Measurements from ENCODE around the gene CDC42.
"Not testable (repeated sequence)": the region's sequence is repeated elsewhere in the genome, so short reads cannot be mapped to it uniquely, and the experiment has no call there.

CDC42 gene

GRCh38 chr1:22074803-22075202, 22.3 kb downstream of the CDC42 start:
- Mint-ChIP-seq H3K4me3 (no peak overlapping the region), H3K4me1 (ENCODE audit: low read depth) (peaks cover 50% of the 10 kb centered on the region), H3K27me3 (ENCODE audit: low read depth) (no peaks in the 10 kb centered on the region), H3K27ac (peak overlapping the region; percentile 24), H3K9me3 (no peaks in the 10 kb centered on the region), H3K36me3 (ENCODE audit: low read depth) (peaks cover 57% of the 10 kb centered on the region)
- no peak for DNase-seq (ENCODE audit: low spot score)

GRCh38 chr1:22075718-22076117, 23.2 kb downstream of the CDC42 start:
- Mint-ChIP-seq H3K27ac (peak overlapping the region; percentile 37), H3K27me3 (ENCODE audit: low read depth) (no peaks in the 10 kb centered on the region), H3K4me1 (ENCODE audit: low read depth) (peaks cover 49% of the 10 kb centered on the region), H3K4me3 (no peak overlapping the region), H3K36me3 (ENCODE audit: low read depth) (peaks cover 56% of the 10 kb centered on the region), H3K9me3 (no peaks in the 10 kb centered on the region)
- no peak for DNase-seq (ENCODE audit: low spot score)

GRCh38 chr1:22076346-22076745, 23.8 kb downstream of the CDC42 start:
- Mint-ChIP-seq H3K27ac (peak overlapping the region; percentile 48), H3K4me1 (ENCODE audit: low read depth) (peaks cover 49% of the 10 kb centered on the region), H3K36me3 (ENCODE audit: low read depth) (peaks cover 58% of the 10 kb centered on the region), H3K27me3 (ENCODE audit: low read depth) (no peaks in the 10 kb centered on the region), H3K4me3 (no peak overlapping the region), H3K9me3 (no peaks in the 10 kb centered on the region)
- no peak for DNase-seq (ENCODE audit: low spot score)

- no peak for DNase-seq (ENCODE audit: low spot score)
- peaks cover 50% of the 10 kb centered on the region for H3K4me1 Mint-ChIP-seq (ENCODE audit: low read depth)
- no peaks in the 10 kb centered on the region for H3K9me3 Mint-ChIP-seq
- peak overlapping the region; percentile 46 for H3K27ac Mint-ChIP-seq
- H3K4me3 Mint-ChIP-seq, result peak overlapping the region; percentile 1
- no peaks in the 10 kb centered on the region for H3K27me3 Mint-ChIP-seq (ENCODE audit: low read depth)
- H3K36me3 Mint-ChIP-seq (ENCODE audit: low read depth), result peaks cover 62% of the 10 kb centered on the region
Observed at GRCh38 chr1:22077728-22078127, 25.2 kb downstream of the CDC42 start.

GRCh38 chr1:22078133-22078532, 25.6 kb downstream of the CDC42 start:
- Mint-ChIP-seq H3K4me1 (ENCODE audit: low read depth) (peaks cover 50% of the 10 kb centered on the region), H3K27ac (peak overlapping the region; percentile 46), H3K27me3 (ENCODE audit: low read depth) (no peaks in the 10 kb centered on the region), H3K36me3 (ENCODE audit: low read depth) (peaks cover 62% of the 10 kb centered on the region), H3K9me3 (no peaks in the 10 kb centered on the region), H3K4me3 (peak overlapping the region; percentile 1)
- DNase-seq (ENCODE audit: low spot score), result no peak

GRCh38 chr1:22080191-22080590, 27.7 kb downstream of the CDC42 start:
- Mint-ChIP-seq H3K4me1 (ENCODE audit: low read depth) (peaks cover 50% of the 10 kb centered on the region), H3K27me3 (ENCODE audit: low read depth) (no peaks in the 10 kb centered on the region), H3K9me3 (no peaks in the 10 kb centered on the region), H3K4me3 (no peak overlapping the region), H3K27ac (no peak overlapping the region), H3K36me3 (ENCODE audit: low read depth) (peaks cover 64% of the 10 kb centered on the region)
- no peak for DNase-seq (ENCODE audit: low spot score)

- peak overlapping the region; percentile 77 for H3K27ac Mint-ChIP-seq
- H3K36me3 Mint-ChIP-seq (ENCODE audit: low read depth), result peaks cover 71% of the 10 kb centered on the region
- no peak for DNase-seq (ENCODE audit: low spot score)
- no peaks in the 10 kb centered on the region for H3K27me3 Mint-ChIP-seq (ENCODE audit: low read depth)
- H3K4me3 Mint-ChIP-seq, result peak overlapping the region; percentile 76
- H3K9me3 Mint-ChIP-seq, result no peaks in the 10 kb centered on the region
- peaks cover 66% of the 10 kb centered on the region for H3K4me1 Mint-ChIP-seq (ENCODE audit: low read depth)
Observed at GRCh38 chr1:22088331-22088730, 35.8 kb downstream of the CDC42 start.

- H3K27ac Mint-ChIP-seq, result peak overlapping the region; percentile 77
Observed at GRCh38 chr1:22089134-22089571, 36.6 kb downstream of the CDC42 start.

GRCh38 chr1:22089787-22090186, 37.3 kb downstream of the CDC42 start:
- no peak for DNase-seq (ENCODE audit: low spot score)
- H3K4me1 Mint-ChIP-seq (ENCODE audit: low read depth), result peaks cover 64% of the 10 kb centered on the region
- H3K27me3 Mint-ChIP-seq (ENCODE audit: low read depth), result no peaks in the 10 kb centered on the region
- H3K4me3 Mint-ChIP-seq, result peak overlapping the region; percentile 76
- H3K27ac Mint-ChIP-seq, result peak overlapping the region; percentile 71
- peaks cover 70% of the 10 kb centered on the region for H3K36me3 Mint-ChIP-seq (ENCODE audit: low read depth)
- no peaks in the 10 kb centered on the region for H3K9me3 Mint-ChIP-seq

More at GRCh38 chr1:22089134-22089571, 36.6 kb downstream of the CDC42 start:
- Mint-ChIP-seq H3K4me1 (ENCODE audit: low read depth) (peaks cover 67% of the 10 kb centered on the region), H3K9me3 (no peaks in the 10 kb centered on the region), H3K27me3 (ENCODE audit: low read depth) (no peaks in the 10 kb centered on the region), H3K36me3 (ENCODE audit: low read depth) (peaks cover 72% of the 10 kb centered on the region), H3K4me3 (peak overlapping the region; percentile 76)
- no peak for DNase-seq (ENCODE audit: low spot score)

GRCh38 chr1:22090867-22091266, 38.4 kb downstream of the CDC42 start:
- H3K36me3 Mint-ChIP-seq (ENCODE audit: low read depth), result peaks cover 67% of the 10 kb centered on the region
- H3K4me1 Mint-ChIP-seq (ENCODE audit: low read depth), result peaks cover 66% of the 10 kb centered on the region
- no peaks in the 10 kb centered on the region for H3K9me3 Mint-ChIP-seq
- peak overlapping the region; percentile 73 for H3K27ac Mint-ChIP-seq
- peak overlapping the region; percentile 43 for H3K4me3 Mint-ChIP-seq
- no peak for DNase-seq (ENCODE audit: low spot score)
- no peaks in the 10 kb centered on the region for H3K27me3 Mint-ChIP-seq (ENCODE audit: low read depth)

GRCh38 chr1:22092026-22092768, 39.7 kb downstream of the CDC42 start:
- peak overlapping the region; percentile 6 for H3K27ac Mint-ChIP-seq
- peaks cover 67% of the 10 kb centered on the region for H3K36me3 Mint-ChIP-seq (ENCODE audit: low read depth)
- peak; percentile 15 for DNase-seq (ENCODE audit: low spot score)
- H3K4me3 Mint-ChIP-seq, result peak overlapping the region; percentile 33
- peaks cover 61% of the 10 kb centered on the region for H3K4me1 Mint-ChIP-seq (ENCODE audit: low read depth)
- not testable (repeated sequence) for H3K27me3 Mint-ChIP-seq (ENCODE audit: low read depth); H3K9me3 Mint-ChIP-seq

- Mint-ChIP-seq H3K27me3 (ENCODE audit: low read depth) (no peaks in the 10 kb centered on the region), H3K36me3 (ENCODE audit: low read depth) (peaks cover 68% of the 10 kb centered on the region), H3K4me1 (ENCODE audit: low read depth) (peaks cover 51% of the 10 kb centered on the region), H3K9me3 (no peaks in the 10 kb centered on the region), H3K4me3 (no peak overlapping the region), H3K27ac (no peak overlapping the region)
- no peak for DNase-seq (ENCODE audit: low spot score)
Observed at GRCh38 chr1:22093513-22093912, 41.0 kb downstream of the CDC42 start.

GRCh38 chr1:22096036-22096435, 43.5 kb downstream of the CDC42 start:
- Mint-ChIP-seq H3K27me3 (ENCODE audit: low read depth) (no peaks in the 10 kb centered on the region), H3K4me3 (no peak overlapping the region), H3K36me3 (ENCODE audit: low read depth) (peaks cover 68% of the 10 kb centered on the region), H3K27ac (no peak overlapping the region), H3K4me1 (ENCODE audit: low read depth) (peaks cover 47% of the 10 kb centered on the region), H3K9me3 (no peaks in the 10 kb centered on the region)
- DNase-seq (ENCODE audit: low spot score), result no peak

GRCh38 chr1:22096463-22096862, 44.0 kb downstream of the CDC42 start:
- peaks cover 49% of the 10 kb centered on the region for H3K4me1 Mint-ChIP-seq (ENCODE audit: low read depth)
- no peaks in the 10 kb centered on the region for H3K27me3 Mint-ChIP-seq (ENCODE audit: low read depth)
- no peak overlapping the region for H3K4me3 Mint-ChIP-seq
- peaks cover 70% of the 10 kb centered on the region for H3K36me3 Mint-ChIP-seq (ENCODE audit: low read depth)
- DNase-seq (ENCODE audit: low spot score), result no peak
- no peak overlapping the region for H3K27ac Mint-ChIP-seq
- no peaks in the 10 kb centered on the region for H3K9me3 Mint-ChIP-seq

GRCh38 chr1:22098752-22099151, 46.2 kb downstream of the CDC42 start:
- Mint-ChIP-seq H3K27ac (no peak overlapping the region), H3K36me3 (ENCODE audit: low read depth) (peaks cover 74% of the 10 kb centered on the region), H3K27me3 (ENCODE audit: low read depth) (no peaks in the 10 kb centered on the region), H3K9me3 (no peaks in the 10 kb centered on the region), H3K4me3 (no peak overlapping the region), H3K4me1 (ENCODE audit: low read depth) (peaks cover 50% of the 10 kb centered on the region)
- DNase-seq (ENCODE audit: low spot score), result no peak
